ENCODE results near the gene SP3. TPM values are rescaled to one million over a fixed set of nuclear protein-coding genes. Genes with fewer than 3 reads are reported as not detected.

Gene SP3
- total RNA-seq, 4 donors from 2014 or later, result 69.3 to 175 (median 82.9) TPM

- no peak for TF ChIP-seq CTCF (IDR thresholded peaks at IDR 0.05)
- ATAC-seq (ENCODE audit: low FRiP score) (no peak), DNase-seq (ENCODE audit: low spot score) (no peak)
Measured at GRCh38 chr2:173869244-173870229, 95.6 kb downstream of the SP3 start.

- TF ChIP-seq CTCF (IDR thresholded peaks at IDR 0.05), result no peak
- ATAC-seq (ENCODE audit: low FRiP score) (no peak), DNase-seq (ENCODE audit: low spot score) (no peak)
Measured at GRCh38 chr2:173868406-173868805, 96.8 kb downstream of the SP3 start.

GRCh38 chr2:173866874-173867618 lies 98.1 kb downstream of the SP3 start:
- TF ChIP-seq CTCF (IDR thresholded peaks at IDR 0.05), result no peak
- ATAC-seq (ENCODE audit: low FRiP score) (no peak), DNase-seq (ENCODE audit: low spot score) (no peak)

GRCh38 chr2:173865971-173866873 lies 99.0 kb downstream of the SP3 start:
- no peak for DNase-seq (ENCODE audit: low spot score)
- no peak for ATAC-seq (ENCODE audit: low FRiP score)
- no peak for TF ChIP-seq CTCF (IDR thresholded peaks at IDR 0.05)

GRCh38 chr2:173862612-173863217 lies 102.5 kb downstream of the SP3 start:
- peak; percentile 45 for ATAC-seq (ENCODE audit: low FRiP score)
- DNase-seq (ENCODE audit: low spot score), result no peak
- no peak for TF ChIP-seq CTCF (IDR thresholded peaks at IDR 0.05)

GRCh38 chr2:173860566-173860965 lies 104.6 kb downstream of the SP3 start:
- no peak for DNase-seq (ENCODE audit: low spot score)
- no peak for ATAC-seq (ENCODE audit: low FRiP score)
- TF ChIP-seq CTCF (IDR thresholded peaks at IDR 0.05), result no peak
